ENCODE measurements around the gene NUTM2F. TPM values are rescaled to one million over a fixed set of nuclear protein-coding genes. Genes with fewer than 3 reads are reported as not detected.
"Not testable (repeated sequence)": the region's sequence is repeated elsewhere in the genome, so short reads cannot be mapped to it uniquely, and the experiment has no call there.

The NUTM2F gene, protein sequence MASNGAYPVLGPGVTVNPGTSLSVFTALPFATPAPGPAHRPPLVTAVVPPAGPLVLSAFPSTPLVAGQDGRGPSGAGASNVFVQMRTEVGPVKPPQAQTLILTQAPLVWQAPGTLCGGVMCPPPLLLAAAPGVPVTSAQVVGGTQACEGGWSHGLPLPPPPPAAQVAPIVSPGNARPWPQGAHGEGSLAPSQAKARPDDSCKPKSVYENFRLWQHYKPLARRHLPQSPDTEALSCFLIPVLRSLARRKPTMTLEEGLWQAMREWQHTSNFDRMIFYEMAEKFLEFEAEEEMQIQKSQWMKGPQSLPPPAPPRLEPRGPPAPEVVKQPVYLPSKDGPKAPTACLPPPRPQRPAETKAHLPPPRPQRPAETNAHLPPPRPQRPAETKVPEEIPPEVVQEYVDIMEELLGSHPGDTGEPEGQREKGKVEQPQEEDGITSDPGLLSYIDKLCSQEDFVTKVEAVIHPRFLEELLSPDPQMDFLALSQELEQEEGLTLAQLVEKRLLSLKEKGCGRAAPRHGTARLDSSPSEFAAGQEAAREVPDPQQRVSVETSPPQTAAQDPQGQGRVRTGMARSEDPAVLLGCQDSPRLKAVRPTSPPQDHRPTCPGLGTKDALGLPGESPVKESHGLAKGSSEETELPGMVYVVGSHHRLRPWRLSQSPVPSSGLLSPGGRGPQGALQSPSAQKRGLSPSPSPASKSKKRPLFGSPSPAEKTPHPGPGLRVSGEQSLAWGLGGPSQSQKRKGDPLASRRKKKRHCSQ
- 1 to 10 TPM in 1 of 8 experiments, under 1 TPM in 4, not detected in 3; 0.17 to 1.0 (median 0.50) TPM for total RNA-seq

DNA sequence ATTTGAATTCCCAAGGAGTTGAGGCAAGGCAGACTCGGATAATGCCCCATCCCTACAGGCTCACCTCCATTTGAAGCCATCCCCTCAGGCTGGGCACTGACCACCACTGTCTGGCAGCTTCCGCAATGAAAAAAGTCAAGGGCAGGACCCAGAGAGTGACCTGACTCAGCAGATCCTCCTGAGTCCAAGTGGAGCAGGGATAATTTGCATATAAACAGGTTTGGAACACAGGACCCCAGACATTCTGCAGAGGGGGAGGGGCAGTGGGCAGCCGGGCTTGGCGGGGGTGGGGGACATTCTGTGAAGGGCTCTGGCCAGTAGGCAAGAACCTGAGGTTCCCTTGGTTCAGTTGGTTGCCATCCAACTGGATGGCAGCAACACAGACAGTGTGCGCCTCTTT, at the start of gene NUTM2F:
TSS of gene NUTM2F (minus strand) at position 101 of the 400 bp plus-strand sequence. CDS start at position 80, 21 bp downstream.
- WGBS, 10 experiments = no CpG with 5 or more reads among the region's 5 CpGs
- in situ Hi-C loops (cut with MboI; ENCODE audit: low pct_unique_long_range_greater_than_20kb in 2 of 9, low sequenced_read_pairs in 9 of 9, unreplicated experiment in 9 of 9); H3K4me3 ChIP-seq; H3K4me1 ChIP-seq (replicated peaks in 1 of 2); ATAC-seq (replicated peaks in 6 of 8); H3K27ac ChIP-seq: not testable (repeated sequence)

DNA sequence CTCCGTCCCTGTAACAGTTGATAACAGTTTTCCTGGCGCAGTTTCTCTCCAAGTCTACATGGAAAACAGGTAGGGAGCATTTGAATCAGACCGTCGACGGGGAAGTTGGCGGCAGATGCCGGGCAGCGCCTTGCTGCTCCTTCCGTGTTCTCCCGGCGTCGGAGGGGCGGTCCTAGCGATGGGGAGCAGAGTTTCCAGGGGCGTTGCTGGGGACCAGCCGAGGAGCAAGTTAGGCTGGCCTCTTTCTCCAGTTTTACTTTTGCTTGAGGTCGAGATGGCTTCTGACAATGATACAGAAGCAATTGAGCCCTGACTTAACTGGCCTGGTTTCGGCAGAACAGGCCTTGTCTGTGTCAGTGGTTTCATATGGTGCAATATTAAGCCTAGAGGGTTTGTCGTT, 46.8 kb upstream of the NUTM2F start:
- H3K4me3 ChIP-seq = peak overlapping the region; percentile 52 to 96 (median 80)
- H3K4me1 ChIP-seq (replicated peaks in 1 of 2); in situ Hi-C loops (cut with MboI; ENCODE audit: low pct_unique_long_range_greater_than_20kb in 2 of 9, low sequenced_read_pairs in 9 of 9, unreplicated experiment in 9 of 9); H3K27ac ChIP-seq: not testable (repeated sequence)
- WGBS, 10 experiments = 0% methylated on average over 1 of the region's 19 CpGs; no CpG with 5 or more reads in 9 of the 10 experiments
- peak in 4 of 8 experiments; percentile 4 to 55 (median 52) for ATAC-seq (replicated peaks in 6 of 8)

DNA sequence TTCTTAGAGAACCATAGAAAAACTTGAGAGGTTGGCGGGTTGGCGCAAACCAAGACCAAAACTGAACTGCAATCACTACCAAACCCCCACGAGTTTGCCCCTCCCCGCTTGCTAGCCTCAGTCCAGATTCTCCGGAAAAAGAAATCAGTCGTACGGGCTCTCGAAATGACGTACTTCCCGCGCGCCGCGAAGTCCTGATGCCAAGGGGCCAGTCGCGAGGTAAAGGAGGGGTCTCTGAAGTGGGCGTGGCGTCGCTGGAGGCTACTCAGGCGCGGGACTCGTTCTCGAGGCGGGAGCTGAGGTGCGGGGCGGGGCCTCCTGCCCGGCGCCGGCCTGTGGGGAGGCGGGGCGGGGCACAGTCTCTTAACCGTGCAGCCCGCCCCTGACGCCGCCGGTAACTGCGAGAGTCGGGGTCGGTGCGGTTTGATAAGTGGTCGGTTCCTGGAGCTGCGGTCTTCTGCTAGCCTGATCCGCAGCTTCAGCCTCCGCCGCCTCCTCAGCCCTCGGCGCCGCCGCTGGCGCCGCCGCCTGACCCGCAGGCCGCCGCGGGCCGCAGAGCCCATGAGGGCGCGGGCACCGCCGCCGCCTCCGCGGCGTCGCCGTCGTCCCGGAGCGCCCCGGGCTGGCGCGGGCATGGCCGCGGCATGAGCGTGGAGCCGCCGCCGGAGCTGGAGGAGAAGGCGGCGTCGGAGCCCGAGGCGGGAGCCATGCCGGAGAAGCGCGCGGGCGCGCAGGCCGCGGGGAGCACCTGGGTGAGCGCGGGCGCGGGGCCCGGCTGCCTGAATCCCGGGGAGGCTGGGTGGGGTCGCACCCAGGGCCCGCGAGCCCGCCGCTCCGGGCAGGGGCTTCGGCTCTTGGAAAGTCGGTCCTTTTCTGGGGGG, 46.0 kb upstream of the NUTM2F start:
- H3K27ac ChIP-seq = peak overlapping the region; percentile 66 to 76
- WGBS, 10 experiments = 0% methylated on average over 2 of the region's 106 CpGs; no CpG with 5 or more reads in 9 of the 10 experiments
- H3K4me1 ChIP-seq (replicated peaks in 1 of 2); in situ Hi-C loops (cut with MboI; ENCODE audit: low pct_unique_long_range_greater_than_20kb in 2 of 9, low sequenced_read_pairs in 9 of 9, unreplicated experiment in 9 of 9): not testable (repeated sequence)
- H3K4me3 ChIP-seq = peak overlapping the region; percentile 52 to 96 (median 80)
- peak; percentile 88 to 98 (median 97) for ATAC-seq (replicated peaks in 6 of 8)

DNA sequence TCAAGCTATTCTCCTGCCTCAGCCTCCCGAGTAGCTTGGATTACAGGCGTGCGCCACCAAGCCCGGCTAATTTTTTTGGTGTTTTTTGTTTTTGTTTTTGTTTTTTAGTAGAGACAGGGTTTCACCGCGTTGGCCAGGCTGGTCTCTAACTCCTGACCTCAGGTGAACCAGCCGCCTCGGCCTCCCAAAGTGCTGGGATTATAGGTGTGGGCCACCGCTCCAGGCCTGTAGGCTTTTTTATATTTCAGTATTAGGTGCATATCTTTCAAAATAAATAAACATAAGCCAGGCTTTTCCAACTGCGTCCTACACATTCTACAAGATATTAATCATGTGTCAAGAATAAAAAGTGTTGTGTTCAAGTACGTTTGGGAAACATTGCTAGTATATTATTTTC, 45.3 kb upstream of the NUTM2F start:
- in situ Hi-C loops (cut with MboI; ENCODE audit: low pct_unique_long_range_greater_than_20kb in 2 of 9, low sequenced_read_pairs in 9 of 9, unreplicated experiment in 9 of 9); ATAC-seq (replicated peaks in 6 of 8); H3K4me1 ChIP-seq (replicated peaks in 1 of 2): not testable (repeated sequence)
- H3K4me3 ChIP-seq = peak overlapping the region; percentile 52 to 96 (median 80)
- peak overlapping the region in 1 of 2 donors; percentile 15 for H3K27ac ChIP-seq
- 0 to 18% methylated on average over 1 to 3 of the region's 11 CpGs; no CpG with 5 or more reads in 8 of the 10 experiments for WGBS, 10 experiments

DNA sequence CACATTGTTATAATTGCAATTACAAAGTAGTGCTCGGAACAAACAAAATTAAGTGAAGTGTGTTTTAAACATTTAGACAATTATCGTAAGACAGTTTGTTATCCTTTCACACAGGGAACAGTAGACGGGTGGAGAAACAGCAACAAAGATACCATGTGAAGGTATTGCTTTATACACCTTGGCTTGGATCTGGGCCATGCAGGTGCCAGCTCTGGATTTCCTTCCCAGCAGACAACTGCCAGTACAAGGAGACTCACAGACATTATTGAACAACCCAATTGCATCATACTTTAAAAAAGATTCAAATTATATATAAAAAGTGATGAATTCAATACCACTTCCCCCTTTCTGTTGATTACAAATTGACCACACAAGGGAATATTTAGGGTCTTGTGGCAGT, 41.8 kb upstream of the NUTM2F start:
- H3K27ac ChIP-seq; H3K4me3 ChIP-seq; H3K4me1 ChIP-seq (replicated peaks in 1 of 2); ATAC-seq (replicated peaks in 6 of 8); in situ Hi-C loops (cut with MboI; ENCODE audit: low pct_unique_long_range_greater_than_20kb in 2 of 9, low sequenced_read_pairs in 9 of 9, unreplicated experiment in 9 of 9): not testable (repeated sequence)
- 50 to 75% (median 69%) methylated on average over 2 of the region's 3 CpGs; no CpG with 5 or more reads in 7 of the 10 experiments for WGBS, 10 experiments

DNA sequence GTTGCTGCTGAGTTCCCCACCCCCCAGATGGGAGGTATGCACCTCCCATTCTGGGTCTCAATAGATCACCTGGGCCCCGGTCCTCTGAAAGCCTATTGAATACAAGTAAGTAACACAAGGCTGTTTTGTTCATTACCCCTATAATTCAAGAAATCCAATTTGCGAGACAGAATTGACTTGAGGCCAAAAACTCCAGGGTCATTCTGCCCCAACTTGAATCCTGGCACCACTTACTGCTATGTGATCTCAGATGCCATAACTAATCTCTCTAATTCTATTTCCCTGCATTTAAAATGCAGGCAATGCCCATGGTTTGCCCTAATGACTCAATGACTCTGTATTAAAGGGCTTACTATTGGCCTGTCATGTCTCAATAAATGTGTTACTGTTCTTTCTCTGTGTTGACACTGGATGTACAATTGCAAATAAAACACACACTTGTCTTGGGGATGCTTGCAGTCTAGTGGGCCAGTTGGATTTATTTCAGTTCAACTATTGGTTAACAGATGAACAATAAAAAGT, 35.7 kb upstream of the NUTM2F start:
- H3K27ac ChIP-seq; H3K4me1 ChIP-seq (replicated peaks in 1 of 2); H3K4me3 ChIP-seq; in situ Hi-C loops (cut with MboI; ENCODE audit: low pct_unique_long_range_greater_than_20kb in 2 of 9, low sequenced_read_pairs in 9 of 9, unreplicated experiment in 9 of 9): not testable (repeated sequence)
- WGBS, 10 experiments = no CpG with 5 or more reads among the region's 2 CpGs
- peak in 1 of 8 experiments; percentile 25 for ATAC-seq (replicated peaks in 6 of 8)

DNA sequence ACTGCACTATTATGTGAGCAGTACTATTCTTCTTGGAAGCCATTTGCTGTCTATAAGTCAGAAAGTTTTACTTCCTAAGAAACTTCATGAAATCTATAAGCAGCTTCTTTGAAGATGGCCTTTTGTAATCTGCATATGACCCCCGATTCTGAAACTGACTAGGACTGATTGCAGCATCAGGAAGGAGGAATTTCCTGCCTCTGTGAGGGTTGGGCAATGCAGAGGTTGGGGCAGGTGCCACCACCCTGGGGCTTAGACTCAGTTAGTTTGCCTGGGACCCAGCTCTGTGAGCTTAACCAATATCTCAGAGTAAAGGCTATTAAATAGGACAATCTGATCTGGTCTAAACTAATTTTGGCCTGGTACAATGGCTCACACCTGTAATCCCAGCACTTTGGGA, 28.7 kb upstream of the NUTM2F start:
- whole genome bisulfite sequencing, 10 experiments = no CpG with 5 or more reads among the region's 1 CpG
- H3K4me3 ChIP-seq; ATAC-seq (replicated peaks in 6 of 8); H3K4me1 ChIP-seq (replicated peaks in 1 of 2); H3K27ac ChIP-seq; in situ Hi-C loops (cut with MboI; ENCODE audit: low pct_unique_long_range_greater_than_20kb in 2 of 9, low sequenced_read_pairs in 9 of 9, unreplicated experiment in 9 of 9): not testable (repeated sequence)

DNA sequence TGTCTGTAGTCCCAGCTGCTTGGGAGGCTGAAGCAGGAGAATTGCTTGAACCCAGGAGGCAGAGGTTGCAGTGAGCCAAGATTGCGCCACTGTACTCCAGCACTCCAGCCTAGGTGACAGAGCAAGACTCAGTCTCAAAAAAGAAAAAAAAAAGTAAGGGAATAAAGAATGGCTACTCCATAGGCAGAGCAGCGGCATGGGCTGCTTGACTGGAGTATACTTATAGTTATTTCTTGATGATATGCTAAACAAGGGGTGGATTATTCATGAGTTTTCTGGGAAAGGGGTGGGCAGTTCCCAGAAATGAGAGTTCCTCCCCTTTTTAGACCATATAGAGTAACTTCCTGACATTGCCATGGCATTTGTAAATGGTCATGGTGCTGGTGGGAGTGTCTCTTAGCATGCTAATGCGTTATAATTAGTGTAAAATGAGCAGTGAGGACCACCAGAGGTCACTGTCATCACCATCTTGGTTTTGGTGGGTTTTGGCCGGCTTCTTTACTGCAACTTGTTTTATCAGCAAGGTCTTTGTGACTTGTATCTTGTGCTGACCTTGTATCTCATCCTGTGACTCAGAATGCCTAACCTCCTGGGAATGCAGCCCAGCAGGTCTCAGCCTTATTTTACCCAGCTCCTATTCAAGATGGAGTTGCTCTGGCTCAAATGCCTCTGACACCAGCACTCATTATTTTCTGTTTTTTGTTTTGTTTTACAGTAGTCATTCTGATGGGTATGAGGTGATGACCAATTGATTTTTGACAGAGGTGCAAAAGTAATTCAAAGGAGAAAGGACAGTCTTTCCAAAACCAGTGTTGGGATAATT, 23.7 kb upstream of the NUTM2F start:
- in situ Hi-C loops (cut with MboI; ENCODE audit: low pct_unique_long_range_greater_than_20kb in 2 of 9, low sequenced_read_pairs in 9 of 9, unreplicated experiment in 9 of 9) = not testable (repeated sequence)

DNA sequence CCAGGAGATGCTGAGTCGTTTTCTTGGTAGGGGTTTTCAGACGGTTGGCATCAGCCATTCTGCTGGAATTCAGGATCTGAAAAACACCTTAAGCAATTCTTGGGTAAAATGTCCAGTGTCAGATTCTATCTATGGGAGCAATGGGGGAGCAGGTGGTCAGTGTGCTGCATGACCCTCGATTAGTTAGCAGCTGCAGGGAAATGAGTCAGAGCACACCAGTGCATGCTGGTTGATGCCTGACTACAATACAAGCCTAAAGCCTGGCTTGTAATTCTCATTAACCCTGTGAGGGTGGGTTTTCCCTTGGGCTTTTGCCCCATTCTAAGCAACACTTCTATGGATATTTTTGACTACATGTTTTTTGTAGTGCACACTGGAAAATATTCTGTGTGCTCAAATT, 20.3 kb upstream of the NUTM2F start:
- peak in 5 of 8 experiments; percentile 86 to 100 (median 96) for ATAC-seq (replicated peaks in 6 of 8)
- H3K4me1 ChIP-seq (replicated peaks in 1 of 2) = not testable (repeated sequence)
- no CpG with 5 or more reads among the region's 3 CpGs for WGBS, 10 experiments

More for the DNA sequence above, 23.7 kb upstream of the NUTM2F start:
- no CpG with 5 or more reads among the region's 4 CpGs for whole genome bisulfite sequencing, 10 experiments
- H3K4me1 ChIP-seq (replicated peaks in 1 of 2); H3K27ac ChIP-seq; H3K4me3 ChIP-seq: not testable (repeated sequence)
- peak in 4 of 8 experiments; percentile 33 to 73 (median 59) for ATAC-seq (replicated peaks in 6 of 8)

DNA sequence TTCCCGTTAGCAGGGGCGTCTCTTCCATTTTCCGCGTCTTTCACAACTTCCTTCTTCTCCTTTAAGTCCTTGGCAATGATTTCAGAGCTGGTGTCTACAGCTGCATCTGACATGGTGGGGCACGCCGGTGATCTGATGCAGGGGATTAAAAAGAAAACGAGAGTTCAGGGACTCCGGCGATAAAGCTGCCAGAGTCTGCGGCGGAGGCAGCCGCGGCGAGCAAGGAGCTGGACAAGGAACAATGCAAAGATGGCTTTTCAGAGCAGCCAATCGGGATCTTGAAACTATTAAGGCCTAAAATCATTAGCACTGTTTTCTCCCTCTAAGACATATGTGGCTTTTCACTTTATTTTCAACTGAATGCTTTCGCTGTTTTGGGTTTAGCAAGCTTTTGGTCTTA, 19.0 kb upstream of the NUTM2F start:
- H3K4me1 ChIP-seq (replicated peaks in 1 of 2); ATAC-seq (replicated peaks in 6 of 8); in situ Hi-C loops (cut with MboI; ENCODE audit: low pct_unique_long_range_greater_than_20kb in 2 of 9, low sequenced_read_pairs in 9 of 9, unreplicated experiment in 9 of 9); H3K27ac ChIP-seq; H3K4me3 ChIP-seq: not testable (repeated sequence)
- 76 to 93% methylated on average over 5 to 8 of the region's 16 CpGs; no CpG with 5 or more reads in 8 of the 10 experiments for WGBS, 10 experiments

More for the DNA sequence above, 20.3 kb upstream of the NUTM2F start:
- H3K4me3 ChIP-seq; in situ Hi-C loops (cut with MboI; ENCODE audit: low pct_unique_long_range_greater_than_20kb in 2 of 9, low sequenced_read_pairs in 9 of 9, unreplicated experiment in 9 of 9); H3K27ac ChIP-seq: not testable (repeated sequence)

DNA sequence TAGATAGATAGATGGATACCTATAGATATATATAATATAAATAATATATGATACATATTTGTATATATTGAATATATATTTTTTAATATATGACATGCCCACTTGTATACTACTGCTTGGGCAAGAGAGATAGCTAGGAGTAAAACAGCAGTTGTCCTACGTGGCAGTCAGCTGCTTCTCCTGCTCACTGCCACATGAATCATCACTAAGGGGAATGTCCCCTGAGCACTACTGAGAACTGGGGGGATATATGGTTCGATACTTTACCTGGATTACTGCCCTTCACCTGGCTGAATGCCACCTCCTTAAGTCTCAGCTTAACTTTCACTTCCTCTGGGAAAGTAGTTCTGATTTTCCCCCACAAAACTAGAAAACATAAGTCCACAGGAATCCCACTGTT, 13.3 kb upstream of the NUTM2F start:
- H3K4me1 ChIP-seq (replicated peaks in 1 of 2); H3K27ac ChIP-seq; H3K4me3 ChIP-seq; ATAC-seq (replicated peaks in 6 of 8); in situ Hi-C loops (cut with MboI; ENCODE audit: low pct_unique_long_range_greater_than_20kb in 2 of 9, low sequenced_read_pairs in 9 of 9, unreplicated experiment in 9 of 9): not testable (repeated sequence)
- no CpG with 5 or more reads among the region's 2 CpGs for WGBS, 10 experiments

DNA sequence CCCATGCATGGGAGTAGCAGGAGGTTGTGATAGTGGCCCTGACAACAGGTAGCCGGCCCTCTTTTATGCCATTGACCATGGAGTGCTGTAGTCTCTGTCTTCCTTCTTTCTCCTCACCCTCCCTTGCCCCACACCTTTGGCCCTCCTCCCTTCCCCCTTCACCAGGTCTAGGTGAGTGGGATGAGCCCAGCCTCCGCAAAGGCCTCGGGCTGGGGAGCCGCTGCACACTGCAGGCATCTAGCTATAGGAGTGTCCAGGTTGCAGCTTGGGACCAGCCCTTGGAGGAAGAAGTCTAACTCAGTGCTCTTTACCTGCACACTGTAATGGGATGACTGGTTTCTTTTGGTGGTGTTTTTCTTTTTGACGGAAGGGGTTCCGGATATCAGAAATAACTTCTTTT, 12.3 kb upstream of the NUTM2F start:
- WGBS, 10 experiments = no CpG with 5 or more reads among the region's 6 CpGs
- ATAC-seq (replicated peaks in 6 of 8); in situ Hi-C loops (cut with MboI; ENCODE audit: low pct_unique_long_range_greater_than_20kb in 2 of 9, low sequenced_read_pairs in 9 of 9, unreplicated experiment in 9 of 9); H3K4me1 ChIP-seq (replicated peaks in 1 of 2); H3K27ac ChIP-seq; H3K4me3 ChIP-seq: not testable (repeated sequence)

All from motor neuron (in vitro differentiated cells).